HG02870 (cell line): ENCODE measurements around the gene SLC35G6.
"Not testable (repeated sequence)": the region's sequence is repeated elsewhere in the genome, so short reads cannot be mapped to it uniquely, and the experiment has no call there.

Source experiments
- ATAC-seq: cut with Tn5 transposase; IDR thresholded peaks from one replicate; pipeline ENCODE4 v1.9.1; 2021; ENCODE audit warnings: mild to moderate bottlenecking, moderate library complexity; ENCODE audit not compliant: unreplicated experiment

Gene SLC35G6

GRCh38 chr17:7477392-7478275 is 3.6 kb upstream of the SLC35G6 start:
- no peak for ATAC-seq

GRCh38 chr17:7478276-7479212 is 2.7 kb upstream of the SLC35G6 start:
- ATAC-seq: no peak

DNA sequence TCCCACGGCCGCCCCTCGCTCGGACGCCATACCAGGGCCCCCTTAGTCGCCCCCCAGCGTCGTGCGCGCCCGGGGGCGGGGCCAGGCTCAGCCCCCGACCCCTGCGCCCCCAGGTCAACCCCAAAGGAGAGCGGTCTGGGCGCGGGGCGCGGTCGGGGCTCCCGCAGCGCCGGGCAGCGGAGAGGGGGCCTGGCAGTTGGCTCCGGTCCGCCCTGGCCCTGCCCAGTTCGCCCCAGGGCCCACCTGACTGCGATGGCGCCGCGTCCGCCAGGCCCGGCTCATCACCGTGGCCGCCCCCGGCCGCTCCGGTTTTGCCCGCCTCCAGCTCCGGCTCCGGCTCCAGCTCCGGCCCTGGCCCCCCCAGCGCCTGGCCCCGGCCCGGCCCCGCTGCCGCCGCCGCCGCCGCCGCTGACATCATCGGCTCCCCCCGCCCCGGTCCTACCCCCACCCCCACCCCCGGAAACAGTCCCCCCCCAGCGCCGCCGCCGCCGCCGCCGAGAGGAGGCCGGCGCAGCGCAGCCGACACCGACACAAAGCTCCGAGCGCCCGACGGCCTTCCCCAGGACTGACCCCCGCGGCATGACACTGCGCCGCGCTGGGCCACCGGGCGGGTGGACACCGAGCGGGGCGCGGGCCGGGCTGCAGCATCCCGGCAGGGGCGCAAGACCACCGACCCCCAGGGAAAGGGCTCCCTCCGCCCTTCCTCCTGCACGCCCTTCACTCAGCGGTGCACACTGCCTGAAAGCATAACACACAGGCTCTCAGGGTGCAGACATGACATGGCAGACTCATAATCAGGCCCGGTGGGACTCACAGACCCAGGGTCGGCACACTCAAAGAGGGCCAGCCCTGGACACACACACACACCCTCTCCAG is 1.8 kb upstream of the SLC35G6 start, which contains the start of gene ZBTB4:
ZBTB4 (minus strand) TSS at position 419 of the 876 bp plus-strand sequence. CDS start 12,830 bp downstream, outside the sequence.
- no peak for ATAC-seq

GRCh38 chr17:7480089-7480384 is 1.2 kb upstream of the SLC35G6 start:
- ATAC-seq: no peak

DNA sequence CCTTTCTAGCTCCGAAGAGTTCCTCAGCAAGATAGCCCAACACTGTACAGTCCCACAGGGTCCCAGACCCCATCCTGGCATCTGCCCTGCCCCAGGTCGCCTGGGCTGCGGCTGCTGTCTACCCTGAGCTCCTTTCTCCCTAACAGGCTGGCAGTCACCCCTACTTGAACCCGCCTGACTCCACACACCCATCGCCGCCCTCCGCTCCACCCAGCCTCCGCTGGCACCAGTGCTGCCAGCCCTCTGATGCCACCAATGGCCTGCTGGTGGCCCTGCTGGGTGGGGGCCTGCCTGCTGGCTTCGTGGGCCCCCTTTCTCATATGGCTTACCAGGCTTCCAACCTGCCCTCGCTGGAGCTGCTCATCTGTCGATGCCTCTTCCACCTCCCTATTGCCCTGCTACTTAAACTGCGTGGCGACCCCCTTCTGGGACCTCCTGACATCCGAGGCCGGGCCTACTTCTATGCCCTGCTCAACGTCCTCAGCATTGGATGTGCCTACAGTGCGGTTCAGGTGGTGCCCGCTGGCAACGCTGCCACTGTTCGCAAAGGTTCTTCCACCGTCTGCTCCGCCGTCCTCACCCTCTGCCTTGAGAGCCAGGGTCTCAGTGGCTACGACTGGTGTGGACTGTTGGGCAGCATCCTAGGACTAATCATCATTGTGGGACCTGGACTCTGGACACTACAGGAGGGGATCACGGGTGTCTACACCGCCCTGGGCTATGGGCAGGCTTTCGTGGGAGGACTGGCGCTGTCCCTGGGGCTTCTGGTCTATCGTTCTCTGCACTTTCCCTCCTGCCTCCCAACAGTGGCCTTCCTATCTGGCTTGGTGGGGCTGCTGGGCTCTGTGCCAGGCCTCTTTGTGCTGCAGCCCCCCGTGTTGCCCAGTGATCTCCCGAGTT is 846 bp downstream of the SLC35G6 start:
- ATAC-seq: not testable (repeated sequence)

DNA sequence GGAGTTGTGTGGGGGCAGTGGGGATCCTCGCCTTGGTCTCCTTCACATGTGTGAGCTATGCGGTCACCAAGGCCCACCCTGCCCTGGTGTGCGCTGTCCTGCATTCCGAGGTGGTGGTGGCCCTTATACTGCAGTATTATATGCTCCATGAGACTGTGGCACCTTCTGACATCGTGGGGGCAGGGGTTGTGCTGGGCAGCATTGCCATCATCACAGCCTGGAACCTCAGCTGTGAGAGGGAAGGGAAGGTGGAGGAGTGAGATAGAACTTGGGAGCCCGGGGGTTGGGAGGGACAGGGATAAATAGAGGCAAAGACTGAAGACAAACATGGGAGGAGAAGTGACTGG is 1.5 kb downstream of the SLC35G6 start:
- ATAC-seq: not testable (repeated sequence)

DNA sequence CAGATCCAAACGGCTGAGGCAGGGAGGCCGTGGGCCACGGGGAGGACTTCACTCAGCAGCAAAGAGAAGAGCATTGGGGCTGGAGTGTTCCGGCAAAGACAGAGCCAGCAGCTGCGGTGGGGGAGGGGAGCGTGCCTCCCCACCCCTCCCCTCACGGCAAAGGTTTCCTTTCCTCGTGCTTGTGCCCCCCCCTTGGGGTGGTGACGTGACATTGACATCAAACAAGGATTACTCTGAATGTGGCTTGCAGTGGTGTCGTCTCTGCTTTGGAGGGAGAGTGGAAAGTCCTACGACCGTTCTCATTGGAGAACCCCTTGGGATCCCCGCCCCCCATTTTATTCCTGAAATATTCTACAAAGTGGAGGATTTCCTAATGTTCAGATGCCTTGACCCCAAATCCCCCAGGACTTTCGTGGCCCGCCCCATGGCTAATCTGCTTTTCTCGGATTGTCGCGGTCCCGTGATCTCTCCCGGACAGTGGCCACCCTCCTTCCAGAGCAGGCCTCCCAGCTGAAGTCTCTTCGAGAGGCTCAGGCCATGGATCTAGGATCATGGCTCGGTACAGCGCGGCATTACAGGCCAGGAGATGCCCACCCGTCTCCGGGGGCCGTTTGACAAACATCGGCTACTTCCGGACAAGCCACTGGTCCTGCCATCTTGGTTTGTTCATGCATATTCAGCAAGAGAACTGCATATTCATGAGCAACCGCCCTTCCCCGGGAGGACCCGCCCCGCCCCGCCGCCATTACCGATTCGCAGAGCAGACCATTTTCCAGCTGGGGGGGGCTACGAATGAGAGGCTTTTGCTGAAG is 2.2 kb downstream of the SLC35G6 start:
- peak; percentile 23 for ATAC-seq

- ATAC-seq: peak; percentile 62
These were observed 3.0 kb downstream of the SLC35G6 start, which contains the start of gene POLR2A for GRCh38 chr17:7484067-7484918. TSS of gene POLR2A (plus strand) at chr17:7484366.

- ATAC-seq: no peak
These were observed 3.7 kb downstream of the SLC35G6 start for GRCh38 chr17:7484919-7485377.

DNA sequence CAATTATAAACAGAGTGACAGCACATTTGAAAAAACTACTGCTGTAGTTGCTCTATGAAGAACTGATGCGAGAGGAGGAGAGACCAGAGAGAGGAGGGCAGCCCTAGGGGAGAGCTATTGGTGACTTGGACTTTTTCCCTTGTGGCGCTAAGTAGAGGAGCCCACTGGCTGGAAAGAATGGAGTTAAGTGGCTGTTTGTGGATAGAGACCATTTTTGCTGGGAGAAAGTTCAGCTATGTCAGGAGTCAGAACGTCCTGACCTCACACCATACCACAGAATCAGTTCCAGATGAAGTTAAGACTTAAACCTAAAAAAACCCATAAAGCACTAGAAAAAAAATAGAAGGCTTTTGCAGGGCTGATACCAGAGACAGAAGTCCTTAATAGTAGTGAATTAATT is 4.9 kb downstream of the SLC35G6 start:
- no peak for ATAC-seq

DNA sequence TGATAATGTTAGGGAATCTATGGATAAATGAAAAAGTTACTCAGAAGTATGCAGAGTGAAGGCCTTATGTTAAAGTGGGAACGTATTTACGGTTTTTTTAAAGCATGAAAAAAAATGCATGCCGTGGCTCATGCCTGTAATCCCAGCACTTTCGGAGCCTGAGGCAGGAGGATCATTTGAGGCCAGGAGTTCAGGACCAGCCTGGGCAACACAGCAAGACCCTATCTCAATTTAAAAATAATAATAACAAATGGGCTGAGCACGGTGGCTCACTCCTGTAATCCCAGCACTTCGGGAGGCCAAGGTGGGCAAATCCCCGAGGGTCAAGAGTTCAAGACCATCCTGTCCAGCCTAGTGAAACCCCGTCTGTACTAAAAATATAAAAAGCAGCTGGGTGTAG is 8.9 kb downstream of the SLC35G6 start:
- ATAC-seq: no peak

GRCh38 chr17:7491583-7491982 is 10.3 kb downstream of the SLC35G6 start:
- ATAC-seq: no peak

DNA sequence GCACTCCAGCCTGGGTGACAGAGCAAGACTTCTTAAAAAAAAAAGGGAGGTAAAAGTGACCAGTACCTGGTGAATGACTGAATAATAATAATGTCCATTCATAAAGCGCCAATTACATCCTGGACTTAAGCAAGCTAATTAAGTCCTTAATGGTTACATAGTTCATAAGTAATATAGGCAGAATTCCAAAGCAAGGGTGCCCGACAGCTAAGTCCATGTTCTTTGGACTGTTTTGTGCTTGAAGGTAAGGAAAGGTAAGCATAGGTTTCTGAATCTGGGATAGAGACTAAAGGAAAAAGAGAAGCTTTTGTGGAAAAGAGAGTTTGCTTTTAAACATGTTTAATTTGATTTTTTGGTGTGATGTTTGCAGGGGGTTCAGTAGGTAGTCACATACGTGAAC is 12.7 kb downstream of the SLC35G6 start:
- no peak for ATAC-seq

DNA sequence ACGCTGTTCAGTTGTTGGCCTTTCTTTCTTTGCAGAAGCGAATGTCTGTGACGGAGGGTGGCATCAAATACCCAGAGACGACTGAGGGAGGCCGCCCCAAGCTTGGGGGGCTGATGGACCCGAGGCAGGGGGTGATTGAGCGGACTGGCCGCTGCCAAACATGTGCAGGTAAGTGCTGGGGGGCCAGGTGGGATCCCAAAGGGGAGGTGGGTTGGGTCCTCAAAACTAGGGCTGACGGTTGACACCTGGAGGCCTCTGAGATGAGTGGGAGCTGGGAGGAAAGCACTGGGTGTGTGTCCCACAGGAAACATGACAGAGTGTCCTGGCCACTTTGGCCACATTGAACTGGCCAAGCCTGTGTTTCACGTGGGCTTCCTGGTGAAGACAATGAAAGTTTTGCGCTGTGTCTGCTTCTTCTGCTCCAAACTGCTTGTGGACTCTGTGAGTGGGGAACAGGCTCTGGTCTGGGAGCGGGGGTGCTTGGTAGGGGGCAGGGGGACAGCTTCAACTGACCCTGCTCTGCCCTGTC is 14.7 kb downstream of the SLC35G6 start:
- ATAC-seq: no peak

- ATAC-seq: no peak
These were observed 15.4 kb downstream of the SLC35G6 start for GRCh38 chr17:7496470-7497183.

- ATAC-seq: no peak
These were observed 16.0 kb downstream of the SLC35G6 start for GRCh38 chr17:7497228-7497627.

GRCh38 chr17:7497636-7498035 is 16.4 kb downstream of the SLC35G6 start:
- no peak for ATAC-seq
